ENCODE data around the gene IGSF22. TPM values are rescaled to one million over a fixed set of nuclear protein-coding genes. Genes with fewer than 3 reads are reported as not detected.

Gene IGSF22
- polyA plus RNA-seq, 1 donor from 2014 or later = 0.68 TPM

DNA sequence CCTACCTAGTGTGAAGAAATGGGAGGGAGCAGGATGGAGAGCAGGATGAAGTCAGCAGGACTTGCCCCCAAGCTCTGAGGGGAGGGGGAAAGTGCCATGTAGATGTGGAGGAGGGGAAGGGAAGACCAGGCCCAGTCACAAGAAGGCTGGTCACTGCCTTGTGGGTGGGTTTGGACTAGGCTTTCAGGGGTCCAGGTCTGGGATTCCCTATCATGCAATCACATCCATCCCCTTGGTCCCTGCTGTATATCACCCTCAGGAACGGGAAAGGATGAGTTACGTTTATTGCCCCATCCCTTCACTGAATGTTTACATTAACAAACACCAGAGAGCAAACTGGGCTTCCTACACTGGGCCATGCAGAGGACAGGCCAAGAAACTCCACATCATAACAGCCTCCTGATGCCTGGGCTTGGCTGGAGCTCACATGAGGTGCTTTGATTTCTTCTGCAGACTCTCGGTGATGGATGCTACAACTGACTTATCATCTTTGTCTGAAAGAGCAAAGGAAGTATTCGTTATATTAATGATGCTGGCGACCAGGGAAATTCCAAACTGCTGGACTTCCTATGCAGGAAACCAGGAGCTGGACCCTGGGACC lies 21.8 kb downstream of the IGSF22 start:
- H3K79me2 ChIP-seq (replicated peaks; ENCODE audit: insufficient read depth, low read length) = no peaks in the 10 kb centered on the region
- H3K4me3 ChIP-seq (ENCODE audit: low read length) = no peak overlapping the region
- H3K4me2 ChIP-seq (ENCODE audit: low read length) = no peak overlapping the region
- H3K9ac ChIP-seq (ENCODE audit: low read length) = no peak overlapping the region
- TF ChIP-seq POLR2AphosphoS5 (IDR thresholded peaks at IDR 0.05) (no peak), EP300 (conservative IDR thresholded peaks at IDR 0.05; ENCODE audit: poor library complexity, severe bottlenecking) (no peak), EZH2 (IDR thresholded peaks at IDR 0.05; ENCODE audit: borderline replicate concordance, insufficient read depth, low read length, poor library complexity, severe bottlenecking) (no peak), SMC3 (conservative IDR thresholded peaks at IDR 0.05; ENCODE audit: poor library complexity) (no peak)
- TF ChIP-seq, protein P1, sequence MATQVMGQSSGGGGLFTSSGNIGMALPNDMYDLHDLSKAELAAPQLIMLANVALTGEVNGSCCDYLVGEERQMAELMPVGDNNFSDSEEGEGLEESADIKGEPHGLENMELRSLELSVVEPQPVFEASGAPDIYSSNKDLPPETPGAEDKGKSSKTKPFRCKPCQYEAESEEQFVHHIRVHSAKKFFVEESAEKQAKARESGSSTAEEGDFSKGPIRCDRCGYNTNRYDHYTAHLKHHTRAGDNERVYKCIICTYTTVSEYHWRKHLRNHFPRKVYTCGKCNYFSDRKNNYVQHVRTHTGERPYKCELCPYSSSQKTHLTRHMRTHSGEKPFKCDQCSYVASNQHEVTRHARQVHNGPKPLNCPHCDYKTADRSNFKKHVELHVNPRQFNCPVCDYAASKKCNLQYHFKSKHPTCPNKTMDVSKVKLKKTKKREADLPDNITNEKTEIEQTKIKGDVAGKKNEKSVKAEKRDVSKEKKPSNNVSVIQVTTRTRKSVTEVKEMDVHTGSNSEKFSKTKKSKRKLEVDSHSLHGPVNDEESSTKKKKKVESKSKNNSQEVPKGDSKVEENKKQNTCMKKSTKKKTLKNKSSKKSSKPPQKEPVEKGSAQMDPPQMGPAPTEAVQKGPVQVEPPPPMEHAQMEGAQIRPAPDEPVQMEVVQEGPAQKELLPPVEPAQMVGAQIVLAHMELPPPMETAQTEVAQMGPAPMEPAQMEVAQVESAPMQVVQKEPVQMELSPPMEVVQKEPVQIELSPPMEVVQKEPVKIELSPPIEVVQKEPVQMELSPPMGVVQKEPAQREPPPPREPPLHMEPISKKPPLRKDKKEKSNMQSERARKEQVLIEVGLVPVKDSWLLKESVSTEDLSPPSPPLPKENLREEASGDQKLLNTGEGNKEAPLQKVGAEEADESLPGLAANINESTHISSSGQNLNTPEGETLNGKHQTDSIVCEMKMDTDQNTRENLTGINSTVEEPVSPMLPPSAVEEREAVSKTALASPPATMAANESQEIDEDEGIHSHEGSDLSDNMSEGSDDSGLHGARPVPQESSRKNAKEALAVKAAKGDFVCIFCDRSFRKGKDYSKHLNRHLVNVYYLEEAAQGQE (IDR thresholded peaks at IDR 0.05; ENCODE audit: borderline replicate concordance) = no peak
- no peaks in the 10 kb centered on the region for H3K36me3 ChIP-seq (ENCODE audit: insufficient read depth, low read length)
- no peaks in the 10 kb centered on the region for H4K20me1 ChIP-seq (ENCODE audit: insufficient read depth)
- H3K9me3 ChIP-seq (ENCODE audit: low read length) = no peaks in the 10 kb centered on the region
- no peaks in the 10 kb centered on the region for H3F3A ChIP-seq (ENCODE audit: insufficient read depth, low read length, poor library complexity, severe bottlenecking)
- H2AFZ ChIP-seq (ENCODE audit: low read depth, low read length) = no peak overlapping the region
- no peaks in the 10 kb centered on the region for H3K27me3 ChIP-seq (ENCODE audit: insufficient read depth, low read depth, low read length)
- no peaks in the 10 kb centered on the region for H3K9me2 ChIP-seq (ENCODE audit: insufficient read depth, low read length)
- H3K27ac ChIP-seq (ENCODE audit: low read length) = no peak overlapping the region

- Histone ChIP-seq H3F3A (ENCODE audit: insufficient read depth, low read length, poor library complexity, severe bottlenecking) (no peaks in the 10 kb centered on the region), H3K27me3 (ENCODE audit: insufficient read depth, low read depth, low read length) (no peaks in the 10 kb centered on the region), H3K36me3 (ENCODE audit: insufficient read depth, low read length) (no peaks in the 10 kb centered on the region), H4K20me1 (ENCODE audit: insufficient read depth) (no peaks in the 10 kb centered on the region), H3K9ac (ENCODE audit: low read length) (no peak overlapping the region), H3K9me2 (ENCODE audit: insufficient read depth, low read length) (no peaks in the 10 kb centered on the region), H3K4me3 (ENCODE audit: low read length) (no peak overlapping the region), H3K4me2 (ENCODE audit: low read length) (no peak overlapping the region), H2AFZ (ENCODE audit: low read depth, low read length) (no peak overlapping the region), H3K9me3 (ENCODE audit: low read length) (no peaks in the 10 kb centered on the region), H3K79me2 (replicated peaks; ENCODE audit: insufficient read depth, low read length) (no peaks in the 10 kb centered on the region), H3K27ac (ENCODE audit: low read length) (no peak overlapping the region)
- no peak for TF ChIP-seq TAF1 (IDR thresholded peaks at IDR 0.05; ENCODE audit: low read depth)
- TF ChIP-seq, protein P1 (IDR thresholded peaks at IDR 0.05; ENCODE audit: borderline replicate concordance) = no peak
- TF ChIP-seq MXI1 (conservative IDR thresholded peaks at IDR 0.05; ENCODE audit: poor library complexity, severe bottlenecking) = no peak
- TF ChIP-seq CTCF (IDR thresholded peaks at IDR 0.05; ENCODE audit: poor library complexity, severe bottlenecking) = no peak
- no peak for TF ChIP-seq POLR2AphosphoS5 (IDR thresholded peaks at IDR 0.05)
- TF ChIP-seq EP300 (conservative IDR thresholded peaks at IDR 0.05; ENCODE audit: poor library complexity, severe bottlenecking) = no peak
- TF ChIP-seq SMC3 (conservative IDR thresholded peaks at IDR 0.05; ENCODE audit: poor library complexity) = no peak
- TF ChIP-seq RAD21 (conservative IDR thresholded peaks at IDR 0.05) = no peak
- TF ChIP-seq EZH2 (IDR thresholded peaks at IDR 0.05; ENCODE audit: borderline replicate concordance, insufficient read depth, low read length, poor library complexity, severe bottlenecking) = no peak
Measured at GRCh38 chr11:18703001-18703763, 22.8 kb downstream of the IGSF22 start.
